GM12878 (cell line): ENCODE measurements around the gene TEX10.
A peak's percentile ranks its signal among the peaks of the same experiment; 100 is the strongest.

ENCODE experiments used
- BRCA1 ChIP-seq: IDR thresholded peaks from 2 replicates; pipeline ENCODE4 v1.6.1; 2011; ENCODE audit warnings: low read depth, low read length, improper control_type of control experiment
- POLR2A ChIP-seq: IDR thresholded peaks from 2 replicates; pipeline ENCODE4 v1.6.1; 2011; ENCODE audit warnings: low read depth, mild to moderate bottlenecking, low read length
- POLR2AphosphoS2 ChIP-seq: IDR thresholded peaks from 2 replicates; pipeline ENCODE4 v1.6.1; 2011; ENCODE audit warnings: low read depth, mild to moderate bottlenecking, low read length, improper control_type of control experiment, moderate library complexity
- RCOR1 ChIP-seq: conservative IDR thresholded peaks from 2 replicates; pipeline ENCODE4 v1.6.1; 2012; ENCODE audit warnings: low read depth, low read length, improper control_type of control experiment
- TF ChIP-seq, protein P1 (sequence below): fragments of 450-650 bp; formaldehyde crosslinking; IDR thresholded peaks from 2 replicates; pipeline ENCODE4 v1.5.0; 2022; ENCODE audit warnings: mild to moderate bottlenecking, missing genetic modification characterization
- TF ChIP-seq, protein P2 (sequence below): fragments of 450-650 bp; IDR thresholded peaks from 2 replicates; pipeline ENCODE4 v1.6.1; 2016; ENCODE audit warnings: mild to moderate bottlenecking
- TF ChIP-seq, protein P3 (sequence below), 3 experiments: IDR thresholded peaks in 2 of 3; conservative IDR thresholded peaks in 1 of 3; 2 replicates each; pipeline ENCODE4 v1.5.1; 2011; ENCODE audit warnings: low read depth in 3 of 3, low read length in 3 of 3, mild to moderate bottlenecking in 3 of 3, control low read depth in 2 of 3, moderate library complexity in 2 of 3, inconsistent platforms in 1 of 3, mixed read lengths in 1 of 3; ENCODE audit not compliant: control insufficient read depth in 2 of 3, insufficient read depth in 1 of 3; ENCODE audit errors: extremely low read depth in 1 of 3
- TF ChIP-seq, protein P4 (sequence below): IDR thresholded peaks from 2 replicates; pipeline ENCODE4 v1.6.1; 2011; ENCODE audit warnings: low read depth, mild to moderate bottlenecking, low read length, moderate library complexity, borderline replicate concordance; ENCODE audit errors: extremely low read depth
- TF ChIP-seq, protein P5 (sequence below): IDR thresholded peaks from 2 replicates; pipeline ENCODE4 v1.6.1; 2012; ENCODE audit warnings: low read depth, low read length, improper control_type of control experiment

DNA sequence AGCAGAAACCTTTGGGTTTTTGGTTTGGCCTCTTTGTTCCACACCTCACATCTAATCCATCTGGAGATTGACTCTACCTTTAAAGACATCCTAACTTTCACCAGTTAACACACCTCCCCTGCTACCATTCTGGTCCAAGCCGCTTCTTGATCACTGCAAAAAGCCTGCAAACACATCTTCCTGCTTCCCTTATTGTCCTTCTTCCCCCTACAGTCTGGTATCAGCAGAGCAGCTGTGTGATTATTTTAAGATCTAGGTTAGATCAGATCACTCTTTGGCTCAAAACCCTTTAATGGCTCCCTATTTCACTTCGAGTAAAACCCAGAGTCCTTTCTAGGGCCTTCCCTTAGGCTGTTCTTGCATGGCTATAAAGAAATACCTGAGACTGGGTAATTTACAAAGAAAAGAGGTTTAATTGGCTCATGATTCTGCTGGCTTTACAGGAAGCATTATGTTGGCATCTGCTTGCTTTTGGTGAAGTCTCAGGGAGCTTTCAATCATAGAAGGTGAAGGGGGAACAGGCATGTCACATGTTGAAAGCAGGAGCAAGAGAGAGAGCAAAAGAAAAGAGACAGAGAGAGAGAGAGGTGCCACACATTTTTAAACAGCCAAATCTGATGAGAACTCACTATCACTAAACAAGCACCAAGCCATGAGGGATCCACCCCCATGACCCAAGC, 1.5 kb upstream of the TEX10 start:
- TF ChIP-seq, protein P1, sequence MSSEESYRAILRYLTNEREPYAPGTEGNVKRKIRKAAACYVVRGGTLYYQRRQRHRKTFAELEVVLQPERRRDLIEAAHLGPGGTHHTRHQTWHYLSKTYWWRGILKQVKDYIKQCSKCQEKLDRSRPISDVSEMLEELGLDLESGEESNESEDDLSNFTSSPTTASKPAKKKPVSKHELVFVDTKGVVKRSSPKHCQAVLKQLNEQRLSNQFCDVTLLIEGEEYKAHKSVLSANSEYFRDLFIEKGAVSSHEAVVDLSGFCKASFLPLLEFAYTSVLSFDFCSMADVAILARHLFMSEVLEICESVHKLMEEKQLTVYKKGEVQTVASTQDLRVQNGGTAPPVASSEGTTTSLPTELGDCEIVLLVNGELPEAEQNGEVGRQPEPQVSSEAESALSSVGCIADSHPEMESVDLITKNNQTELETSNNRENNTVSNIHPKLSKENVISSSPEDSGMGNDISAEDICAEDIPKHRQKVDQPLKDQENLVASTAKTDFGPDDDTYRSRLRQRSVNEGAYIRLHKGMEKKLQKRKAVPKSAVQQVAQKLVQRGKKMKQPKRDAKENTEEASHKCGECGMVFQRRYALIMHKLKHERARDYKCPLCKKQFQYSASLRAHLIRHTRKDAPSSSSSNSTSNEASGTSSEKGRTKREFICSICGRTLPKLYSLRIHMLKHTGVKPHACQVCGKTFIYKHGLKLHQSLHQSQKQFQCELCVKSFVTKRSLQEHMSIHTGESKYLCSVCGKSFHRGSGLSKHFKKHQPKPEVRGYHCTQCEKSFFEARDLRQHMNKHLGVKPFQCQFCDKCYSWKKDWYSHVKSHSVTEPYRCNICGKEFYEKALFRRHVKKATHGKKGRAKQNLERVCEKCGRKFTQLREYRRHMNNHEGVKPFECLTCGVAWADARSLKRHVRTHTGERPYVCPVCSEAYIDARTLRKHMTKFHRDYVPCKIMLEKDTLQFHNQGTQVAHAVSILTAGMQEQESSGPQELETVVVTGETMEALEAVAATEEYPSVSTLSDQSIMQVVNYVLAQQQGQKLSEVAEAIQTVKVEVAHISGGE (CRISPR knock-in tag) = no peak
- TF ChIP-seq, protein P2, sequence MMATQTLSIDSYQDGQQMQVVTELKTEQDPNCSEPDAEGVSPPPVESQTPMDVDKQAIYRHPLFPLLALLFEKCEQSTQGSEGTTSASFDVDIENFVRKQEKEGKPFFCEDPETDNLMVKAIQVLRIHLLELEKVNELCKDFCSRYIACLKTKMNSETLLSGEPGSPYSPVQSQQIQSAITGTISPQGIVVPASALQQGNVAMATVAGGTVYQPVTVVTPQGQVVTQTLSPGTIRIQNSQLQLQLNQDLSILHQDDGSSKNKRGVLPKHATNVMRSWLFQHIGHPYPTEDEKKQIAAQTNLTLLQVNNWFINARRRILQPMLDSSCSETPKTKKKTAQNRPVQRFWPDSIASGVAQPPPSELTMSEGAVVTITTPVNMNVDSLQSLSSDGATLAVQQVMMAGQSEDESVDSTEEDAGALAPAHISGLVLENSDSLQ = no peak
- TF ChIP-seq RCOR1 (no peak), POLR2A (no peak), BRCA1 (no peak), POLR2AphosphoS2 (no peak)
- TF ChIP-seq, protein P3, sequence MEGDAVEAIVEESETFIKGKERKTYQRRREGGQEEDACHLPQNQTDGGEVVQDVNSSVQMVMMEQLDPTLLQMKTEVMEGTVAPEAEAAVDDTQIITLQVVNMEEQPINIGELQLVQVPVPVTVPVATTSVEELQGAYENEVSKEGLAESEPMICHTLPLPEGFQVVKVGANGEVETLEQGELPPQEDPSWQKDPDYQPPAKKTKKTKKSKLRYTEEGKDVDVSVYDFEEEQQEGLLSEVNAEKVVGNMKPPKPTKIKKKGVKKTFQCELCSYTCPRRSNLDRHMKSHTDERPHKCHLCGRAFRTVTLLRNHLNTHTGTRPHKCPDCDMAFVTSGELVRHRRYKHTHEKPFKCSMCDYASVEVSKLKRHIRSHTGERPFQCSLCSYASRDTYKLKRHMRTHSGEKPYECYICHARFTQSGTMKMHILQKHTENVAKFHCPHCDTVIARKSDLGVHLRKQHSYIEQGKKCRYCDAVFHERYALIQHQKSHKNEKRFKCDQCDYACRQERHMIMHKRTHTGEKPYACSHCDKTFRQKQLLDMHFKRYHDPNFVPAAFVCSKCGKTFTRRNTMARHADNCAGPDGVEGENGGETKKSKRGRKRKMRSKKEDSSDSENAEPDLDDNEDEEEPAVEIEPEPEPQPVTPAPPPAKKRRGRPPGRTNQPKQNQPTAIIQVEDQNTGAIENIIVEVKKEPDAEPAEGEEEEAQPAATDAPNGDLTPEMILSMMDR (IDR thresholded peaks at IDR 0.05 in 2 of 3, conservative IDR thresholded peaks at IDR 0.05 in 1 of 3; ENCODE audit: control insufficient read depth in 2 of 3, extremely low read depth in 1 of 3, insufficient read depth in 1 of 3, low read depth in 3 of 3, low read length in 3 of 3) = peak in 1 of 3 experiments; percentile 12; a peak in 1 of 6 replicates
- TF ChIP-seq, protein P4, sequence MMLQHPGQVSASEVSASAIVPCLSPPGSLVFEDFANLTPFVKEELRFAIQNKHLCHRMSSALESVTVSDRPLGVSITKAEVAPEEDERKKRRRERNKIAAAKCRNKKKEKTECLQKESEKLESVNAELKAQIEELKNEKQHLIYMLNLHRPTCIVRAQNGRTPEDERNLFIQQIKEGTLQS = no peak
- TF ChIP-seq, protein P5, sequence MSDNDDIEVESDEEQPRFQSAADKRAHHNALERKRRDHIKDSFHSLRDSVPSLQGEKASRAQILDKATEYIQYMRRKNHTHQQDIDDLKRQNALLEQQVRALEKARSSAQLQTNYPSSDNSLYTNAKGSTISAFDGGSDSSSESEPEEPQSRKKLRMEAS = no peak
